HPDE6-E6E7 (cell line): ENCODE results near the gene CDYL.

Source experiments
- DNase-seq: peaks from one replicate; pipeline ENCODE4 v3.0.0; 2011; ENCODE audit warnings: missing footprints; ENCODE audit errors: extremely low spot score

CDYL gene

GRCh38 chr6:4884646-4885340 is 108.6 kb downstream of the CDYL start:
- no peak for DNase-seq

- DNase-seq: no peak
Observed at GRCh38 chr6:4885341-4885933, 109.2 kb downstream of the CDYL start.

- DNase-seq: no peak
Observed at GRCh38 chr6:4888841-4889240, 112.6 kb downstream of the CDYL start.

- DNase-seq: no peak
Observed at GRCh38 chr6:4889701-4890100, 113.5 kb downstream of the CDYL start.

- no peak for DNase-seq
Observed at GRCh38 chr6:4890191-4890590, 114.0 kb downstream of the CDYL start.

GRCh38 chr6:4890627-4891026 is 114.4 kb downstream of the CDYL start:
- no peak for DNase-seq

- no peak for DNase-seq
Observed at GRCh38 chr6:4891141-4891540, 114.9 kb downstream of the CDYL start.

GRCh38 chr6:4892785-4893485 is 116.7 kb downstream of the CDYL start:
- DNase-seq: no peak

GRCh38 chr6:4894049-4894448 is 117.8 kb downstream of the CDYL start:
- DNase-seq: no peak

- DNase-seq: no peak
Observed at GRCh38 chr6:4895971-4896370, 119.8 kb downstream of the CDYL start.

- DNase-seq: no peak
Observed at GRCh38 chr6:4896401-4896800, 120.2 kb downstream of the CDYL start.

- DNase-seq: no peak
Observed at GRCh38 chr6:4899249-4900034, 123.2 kb downstream of the CDYL start.

- DNase-seq: no peak
Observed at GRCh38 chr6:4901386-4902061, 125.3 kb downstream of the CDYL start.

- no peak for DNase-seq
Observed at GRCh38 chr6:4902363-4902762, 126.2 kb downstream of the CDYL start.

- DNase-seq: no peak
Observed at GRCh38 chr6:4903121-4903520, 126.9 kb downstream of the CDYL start.

GRCh38 chr6:4903751-4904370 is 127.7 kb downstream of the CDYL start:
- no peak for DNase-seq

GRCh38 chr6:4904461-4905025 is 128.3 kb downstream of the CDYL start:
- DNase-seq: no peak

GRCh38 chr6:4905826-4906225 is 129.6 kb downstream of the CDYL start:
- DNase-seq: no peak

GRCh38 chr6:4906293-4907276 is 130.4 kb downstream of the CDYL start:
- DNase-seq: no peak

- no peak for DNase-seq
Observed at GRCh38 chr6:4907602-4908001, 131.4 kb downstream of the CDYL start.
